Testis (tissue), 3 donors: ENCODE measurements around the gene PFN3. TPM values are rescaled to one million over a fixed set of nuclear protein-coding genes. Genes with fewer than 3 reads are reported as not detected.

ENCODE experiments used
- DNase-seq: peaks from one replicate; pipeline ENCODE4 v3.0.0-alpha.2; 2019
- H3K27ac ChIP-seq, 2 donors: fragments of 200-600 bp; sonication (generic); one replicate each; pipeline ENCODE4 v1.5.1; 2019
- H3K27me3 ChIP-seq: fragments of 200-600 bp; sonication (generic); one replicate; pipeline ENCODE4 v1.5.1; 2019
- H3K36me3 ChIP-seq: fragments of 200-600 bp; sonication (generic); one replicate; pipeline ENCODE4 v1.5.1; 2017; ENCODE audit warnings: low read depth; ENCODE audit errors: missing control alignments
- H3K4me1 ChIP-seq: fragments of 200-600 bp; sonication (generic); one replicate; pipeline ENCODE4 v1.5.1; 2019
- H3K4me3 ChIP-seq, 2 donors: fragments of 200-600 bp; sonication (generic); one replicate each; pipeline ENCODE4 v1.5.1; 2017 to 2019
- H3K9me3 ChIP-seq: fragments of 200-600 bp; sonication (generic); one replicate; pipeline ENCODE4 v1.5.1; 2017
- CTCF ChIP-seq, 3 experiments: fragments of 450-650 bp in 2 of 3; fragments of 200-600 bp in 1 of 3; sonication (generic) in 1 of 3; IDR thresholded peaks; one replicate each; pipeline ENCODE4 v1.5.1; 2016 to 2019; ENCODE audit warnings: antibody characterized with exemption in 3 of 3, mild to moderate bottlenecking in 2 of 3, moderate library complexity in 1 of 3
- POLR2A ChIP-seq: fragments of 450-650 bp; IDR thresholded peaks from one replicate; pipeline ENCODE4 v1.6.1; 2017; ENCODE audit warnings: antibody characterized with exemption, mild to moderate bottlenecking, moderate library complexity
- WGBS, 2 donors: methylation state at CpG; one replicate each; pipeline ENCODE4 v1.1.5; 2018; 5-methylcytosine and 5-hydroxymethylcytosine counted together
- intact Hi-C: fragments of 100-400 bp; cut with DNase I; formaldehyde crosslinking; loops from one replicate; pipeline ENCODE4 v1.15.1; 2023; ENCODE audit warnings: low total_unique reads
- polyA plus RNA-seq: library from polyadenylated mRNA; stranded (reverse); fragments of 350-450 nt; fragmentation: Illumina TruSeq; extraction: RNeasy Lipid Tissue Mini Kit (QIAGEN cat#74804); gene quantifications from one replicate; pipeline ENCODE4 v1.2.3, GENCODE V29; 2014; ENCODE audit warnings: low read depth, low replicate concordance; ENCODE audit not compliant: insufficient read depth
- total RNA-seq, 2 donors: library from RNA; depleted of rRNA; stranded (reverse); fragments of >200 nt; gene quantifications; one replicate each; pipeline ENCODE4 v1.2.3, GENCODE V29; 2016

PFN3 gene
- total and polyA plus RNA-seq, 3 donors from 2014 or later = 7.4 to 45.7 (median 27.5) TPM

DNA sequence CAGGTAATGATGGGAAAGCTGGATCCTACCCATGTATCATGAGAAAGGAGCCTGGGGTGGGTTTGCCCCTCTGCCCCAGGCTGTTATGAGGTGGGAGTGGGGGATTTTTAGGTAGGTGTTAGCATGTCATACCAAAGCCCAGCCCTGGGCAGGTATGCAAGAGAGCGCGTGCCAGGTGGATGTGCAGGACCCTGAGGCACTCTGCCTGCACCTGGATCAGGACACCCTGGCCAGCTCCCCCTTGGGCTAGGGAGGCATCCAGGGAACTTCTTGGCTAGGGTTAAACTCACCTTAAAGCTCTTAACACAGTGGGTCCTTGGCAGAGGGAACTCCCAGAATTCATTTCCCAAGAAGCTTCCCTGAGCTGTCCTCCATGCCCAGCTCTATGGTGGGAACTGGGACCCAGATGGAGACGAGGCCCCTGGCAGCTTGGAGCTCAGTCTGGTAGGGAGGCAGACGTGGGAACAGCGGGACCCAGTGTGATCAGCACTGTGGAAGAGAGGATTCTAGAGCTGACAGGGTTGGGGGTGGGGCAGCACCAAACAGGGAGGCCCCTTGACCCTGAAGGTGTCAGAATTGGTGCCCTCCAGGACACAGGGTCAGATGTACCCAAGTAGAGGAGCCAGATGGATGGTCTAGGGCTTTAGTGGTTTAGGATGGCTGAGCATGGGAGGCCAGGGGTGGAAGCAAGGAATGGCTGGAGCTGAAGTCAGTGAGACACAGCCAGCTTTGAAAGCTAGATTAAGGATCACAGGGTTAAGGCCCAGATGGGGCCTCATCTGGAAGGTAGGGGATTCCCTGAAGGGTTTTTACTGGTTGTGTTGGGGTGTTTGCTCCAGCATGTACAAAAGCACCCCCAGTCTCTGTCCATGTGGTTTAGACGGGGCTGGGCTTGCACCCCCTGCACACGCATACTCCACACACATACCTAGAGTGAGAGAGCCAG lies 43.9 kb upstream of the PFN3 start:
- TF ChIP-seq CTCF (IDR thresholded peaks at IDR 0.05) = no peak
- TF ChIP-seq POLR2A = no peak
- no peaks in the 10 kb centered on the region for H3K36me3 ChIP-seq
- H3K9me3 ChIP-seq = no peaks in the 10 kb centered on the region
- peaks cover 16% of the 10 kb centered on the region for H3K4me1 ChIP-seq
- no peak overlapping the region for H3K4me3 ChIP-seq
- no peaks in the 10 kb centered on the region for H3K27me3 ChIP-seq
- no peak for DNase-seq
- WGBS, 2 donors = 64 to 77% methylated on average over 4 to 7 of the region's 7 CpGs
- H3K27ac ChIP-seq = no peak overlapping the region
- intact Hi-C loops = no loop called here

- no peaks in the 10 kb centered on the region for H3K9me3 ChIP-seq
- no peaks in the 10 kb centered on the region for H3K27me3 ChIP-seq
- DNase-seq = no peak
- no peak for TF ChIP-seq POLR2A
- TF ChIP-seq CTCF (IDR thresholded peaks at IDR 0.05) = no peak
- no peaks in the 10 kb centered on the region for H3K36me3 ChIP-seq
- H3K4me3 ChIP-seq = no peak overlapping the region
- 84 to 100% methylated on average over 1 to 15 of the region's 15 CpGs for WGBS, 2 donors
- intact Hi-C loops = no loop called here
- H3K4me1 ChIP-seq = peaks cover 16% of the 10 kb centered on the region
- no peak overlapping the region for H3K27ac ChIP-seq
Measured at GRCh38 chr5:177443144-177443983, 42.9 kb upstream of the PFN3 start.

- no peak for DNase-seq
- H3K27me3 ChIP-seq = no peaks in the 10 kb centered on the region
- no peak overlapping the region for H3K27ac ChIP-seq
- intact Hi-C loops = no loop called here
- no peaks in the 10 kb centered on the region for H3K36me3 ChIP-seq
- H3K4me3 ChIP-seq = no peak overlapping the region
- TF ChIP-seq CTCF (IDR thresholded peaks at IDR 0.05) (no peak), POLR2A (no peak)
- WGBS, 2 donors = 91 to 93% methylated on average over 8 to 20 of the region's 20 CpGs
- no peaks in the 10 kb centered on the region for H3K9me3 ChIP-seq
- peaks cover 9% of the 10 kb centered on the region for H3K4me1 ChIP-seq
Measured at GRCh38 chr5:177442066-177442826, 41.8 kb upstream of the PFN3 start.

- Histone ChIP-seq H3K9me3 (no peaks in the 10 kb centered on the region), H3K4me3 (no peak overlapping the region), H3K36me3 (no peaks in the 10 kb centered on the region), H3K4me1 (peaks cover 3% of the 10 kb centered on the region), H3K27me3 (no peaks in the 10 kb centered on the region), H3K27ac (no peak overlapping the region)
- no peak for TF ChIP-seq POLR2A
- TF ChIP-seq CTCF (IDR thresholded peaks at IDR 0.05) = no peak
- intact Hi-C loops = no loop called here
- no peak for DNase-seq
- WGBS, 2 donors = 90% methylated on average over 20 to 26 of the region's 26 CpGs
Measured at GRCh38 chr5:177440990-177441780, 40.7 kb upstream of the PFN3 start.
